ENCODE data around the gene MRPL28.

GRCh38 chr16:360698-361336, 9.5 kb downstream of the MRPL28 start:
- TF ChIP-seq POLR2A (IDR thresholded peaks at IDR 0.05) (no peak), CTCF (IDR thresholded peaks at IDR 0.05) (no peak), POLR2AphosphoS5 (IDR thresholded peaks at IDR 0.05) (no peak), EP300 (IDR thresholded peaks at IDR 0.05) (no peak)
